Thoracic aorta (tissue), 2 donors: Measurements from ENCODE around the gene PIEZO2. TPM values are rescaled to one million over a fixed set of nuclear protein-coding genes. Genes with fewer than 3 reads are reported as not detected.

Experiments
- ATAC-seq: fragments of 150-250 bp; one replicate; pipeline ENCODE4 v1.8.0; 2017; ENCODE audit warnings: low read depth; ENCODE audit not compliant: insufficient number of reproducible peaks, low FRiP score
- DNase-seq: peaks from one replicate; pipeline ENCODE4 v3.0.0-alpha.2; 2020; ENCODE audit warnings: low spot score
- H3K27ac ChIP-seq, 2 donors: fragments of 200-600 bp; sonication (generic); 1 replicate in 1 of 2; 2 replicates in 1 of 2; pipeline ENCODE4 v1.5.1; 2016; ENCODE audit warnings: mild to moderate bottlenecking in 2 of 2, moderate library complexity in 2 of 2
- H3K27me3 ChIP-seq: fragments of 200-600 bp; sonication (generic); replicated peaks from 2 replicates; pipeline ENCODE4 v1.6.0; 2016; ENCODE audit warnings: mild to moderate bottlenecking; ENCODE audit not compliant: insufficient read depth
- H3K36me3 ChIP-seq: fragments of 200-600 bp; sonication (generic); one replicate; pipeline ENCODE4 v1.5.1; 2016
- H3K4me1 ChIP-seq, 2 donors: fragments of 200-600 bp; sonication (generic); 1 replicate in 1 of 2; 2 replicates in 1 of 2; pipeline versions ENCODE4 v1.5.1 to v1.6.0; 2016; ENCODE audit warnings: low read depth in 2 of 2, mild to moderate bottlenecking in 1 of 2; ENCODE audit not compliant: control insufficient read depth in 1 of 2
- H3K4me3 ChIP-seq: fragments of 200-600 bp; sonication (generic); 2 replicates; pipeline ENCODE4 v1.5.1; 2016; ENCODE audit warnings: mild to moderate bottlenecking
- H3K9me3 ChIP-seq: fragments of 200-600 bp; sonication (generic); 2 replicates; pipeline ENCODE4 v1.5.1; 2016
- CTCF ChIP-seq: fragments of 200-600 bp; sonication (generic); IDR thresholded peaks from one replicate; pipeline ENCODE4 v1.5.1; 2019; ENCODE audit warnings: antibody characterized with exemption
- total RNA-seq, 2 donors: library from RNA; depleted of rRNA; stranded (reverse); fragments of >200 nt; gene quantifications; one replicate each; pipeline versions ENCODE4 v1.1.0 to v1.2.3, GENCODE V29; 2016

Gene PIEZO2
- total RNA-seq, 2 donors from 2014 or later = 8.3 to 10.3 TPM

DNA sequence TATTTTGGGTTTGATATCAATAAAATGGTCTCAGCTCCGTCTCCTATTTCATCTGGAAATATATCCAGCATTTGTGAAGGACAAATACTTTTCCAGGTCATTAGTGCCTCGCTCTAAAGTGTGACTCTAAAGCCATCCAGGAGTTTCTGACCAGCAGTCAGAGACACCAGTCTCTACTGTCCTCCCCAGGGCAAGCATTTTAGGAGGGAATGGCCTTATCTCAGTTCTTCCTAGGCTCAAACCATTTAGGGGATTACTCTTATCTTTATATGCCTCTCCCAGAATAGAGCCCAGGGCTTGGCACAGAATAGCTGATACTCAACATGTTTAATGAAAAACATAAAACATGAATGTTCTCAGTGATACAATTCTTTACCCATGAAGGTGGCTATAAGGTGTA, 436.0 kb downstream of the PIEZO2 start:
- no peaks in the 10 kb centered on the region for H3K27me3 ChIP-seq
- H3K4me1 ChIP-seq = no peaks in the 10 kb centered on the region
- TF ChIP-seq CTCF = no peak
- no peak overlapping the region for H3K4me3 ChIP-seq
- DNase-seq = no peak
- H3K36me3 ChIP-seq = no peaks in the 10 kb centered on the region
- no peak for ATAC-seq
- H3K27ac ChIP-seq = no peak overlapping the region
- no peaks in the 10 kb centered on the region for H3K9me3 ChIP-seq

DNA sequence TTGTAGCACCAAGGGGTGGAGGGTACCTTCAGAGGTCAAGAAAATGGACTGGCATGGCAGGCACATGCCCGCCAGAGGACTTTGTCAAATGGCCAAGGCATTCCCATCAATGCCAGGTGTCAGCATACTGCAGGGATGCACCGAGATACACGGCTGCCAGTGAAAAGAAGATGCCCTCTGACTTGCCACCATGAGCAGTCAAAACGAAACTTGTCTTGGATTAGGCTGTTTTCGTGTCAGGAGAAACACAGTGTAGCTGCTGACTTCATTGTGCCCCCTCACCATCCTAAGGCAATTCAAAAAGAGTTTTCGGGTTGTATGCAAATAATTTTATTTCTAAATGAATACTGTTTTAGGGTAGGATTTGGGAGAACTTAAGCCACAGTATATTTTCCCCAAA, 442.1 kb downstream of the PIEZO2 start:
- ATAC-seq (no peak), DNase-seq (no peak)
- H3K36me3 ChIP-seq = no peaks in the 10 kb centered on the region
- no peaks in the 10 kb centered on the region for H3K27me3 ChIP-seq
- H3K9me3 ChIP-seq = no peaks in the 10 kb centered on the region
- H3K27ac ChIP-seq = no peak overlapping the region
- no peak for TF ChIP-seq CTCF
- no peaks in the 10 kb centered on the region for H3K4me1 ChIP-seq
- no peak overlapping the region for H3K4me3 ChIP-seq

DNA sequence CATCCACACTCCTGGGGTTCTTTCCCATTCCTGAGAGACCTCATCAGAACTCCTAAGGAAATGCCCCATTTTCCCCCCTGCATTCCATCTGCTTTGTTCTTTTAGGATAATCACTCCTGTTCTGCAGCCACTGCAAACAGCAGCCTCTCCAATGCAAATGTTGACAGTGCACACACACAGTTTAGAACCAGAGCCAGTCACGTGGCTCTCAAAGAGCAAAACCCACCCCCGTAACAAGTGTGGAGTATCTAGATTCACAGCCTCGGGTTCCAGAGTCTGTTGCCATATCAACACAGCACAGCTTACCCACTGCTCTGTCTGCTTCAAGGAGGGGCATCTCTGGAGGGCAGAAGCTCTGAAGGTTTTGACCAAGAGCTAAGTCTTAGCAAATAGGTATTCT, 443.6 kb downstream of the PIEZO2 start:
- no peak overlapping the region for H3K4me3 ChIP-seq

DNA sequence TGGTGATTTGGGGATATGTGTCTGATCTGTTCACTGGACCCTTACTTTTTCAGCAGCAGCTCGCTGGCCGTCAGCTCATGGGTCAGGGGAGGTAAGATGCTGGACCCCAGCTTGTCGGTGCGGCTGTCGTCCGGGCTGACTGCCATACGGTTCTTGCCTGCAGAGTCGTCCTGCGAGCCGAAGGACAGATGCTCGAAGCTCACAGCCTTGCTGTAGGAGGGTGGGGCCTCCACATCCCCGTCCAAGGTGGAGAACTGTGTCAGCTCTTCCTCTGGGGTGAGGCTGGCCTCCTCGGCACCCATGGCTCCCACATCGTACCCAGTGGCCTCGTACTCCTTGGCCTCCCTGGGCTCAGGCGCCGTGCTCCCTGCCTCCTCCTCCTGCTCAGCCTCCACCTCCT, 444.1 kb downstream of the PIEZO2 start:
- no peak overlapping the region for H3K4me3 ChIP-seq
- H3K4me1 ChIP-seq = no peaks in the 10 kb centered on the region
- no peaks in the 10 kb centered on the region for H3K36me3 ChIP-seq
- TF ChIP-seq CTCF = no peak
- ATAC-seq (no peak), DNase-seq (no peak)
- no peak overlapping the region for H3K27ac ChIP-seq
- no peaks in the 10 kb centered on the region for H3K27me3 ChIP-seq
- no peaks in the 10 kb centered on the region for H3K9me3 ChIP-seq

More for the DNA sequence above, 443.6 kb downstream of the PIEZO2 start:
- DNase-seq = no peak
- TF ChIP-seq CTCF = no peak
- Histone ChIP-seq H3K9me3 (no peaks in the 10 kb centered on the region), H3K4me1 (no peaks in the 10 kb centered on the region), H3K36me3 (no peaks in the 10 kb centered on the region), H3K27ac (no peak overlapping the region), H3K27me3 (no peaks in the 10 kb centered on the region)
- ATAC-seq = no peak

DNA sequence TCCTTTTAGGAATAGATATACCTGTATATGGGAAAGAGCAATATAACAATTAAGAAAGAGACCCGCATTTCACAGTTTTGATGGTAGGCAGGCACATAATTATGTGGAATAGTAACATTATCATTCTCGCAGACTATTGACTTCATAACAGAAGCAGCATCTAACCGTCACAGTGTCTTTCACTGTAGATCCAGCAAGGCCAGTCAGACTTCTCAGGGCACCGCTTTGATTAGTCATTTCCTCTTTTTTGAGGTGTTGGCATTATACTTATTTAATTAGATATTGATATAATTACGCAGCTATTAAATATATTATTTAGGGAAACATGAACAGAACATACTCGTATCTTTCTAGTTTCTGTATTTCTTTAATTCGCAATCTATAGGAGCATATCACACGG, 447.2 kb downstream of the PIEZO2 start:
- no peaks in the 10 kb centered on the region for H3K27me3 ChIP-seq
- no peaks in the 10 kb centered on the region for H3K36me3 ChIP-seq
- H3K4me1 ChIP-seq = no peaks in the 10 kb centered on the region
- TF ChIP-seq CTCF = no peak
- ATAC-seq (no peak), DNase-seq (no peak)
- H3K9me3 ChIP-seq = no peaks in the 10 kb centered on the region
- H3K4me3 ChIP-seq = no peak overlapping the region
- H3K27ac ChIP-seq = no peak overlapping the region
